HG03439 (cell line): Measurements from ENCODE around the gene ZMYND19.
"Not testable (repeated sequence)": the region's sequence is repeated elsewhere in the genome, so short reads cannot be mapped to it uniquely, and the experiment has no call there.

Source experiments
- ATAC-seq: cut with Tn5 transposase; IDR thresholded peaks from one replicate; pipeline ENCODE4 v1.9.1; 2021; ENCODE audit warnings: mild to moderate bottlenecking, moderate library complexity; ENCODE audit not compliant: unreplicated experiment

ZMYND19 gene

DNA sequence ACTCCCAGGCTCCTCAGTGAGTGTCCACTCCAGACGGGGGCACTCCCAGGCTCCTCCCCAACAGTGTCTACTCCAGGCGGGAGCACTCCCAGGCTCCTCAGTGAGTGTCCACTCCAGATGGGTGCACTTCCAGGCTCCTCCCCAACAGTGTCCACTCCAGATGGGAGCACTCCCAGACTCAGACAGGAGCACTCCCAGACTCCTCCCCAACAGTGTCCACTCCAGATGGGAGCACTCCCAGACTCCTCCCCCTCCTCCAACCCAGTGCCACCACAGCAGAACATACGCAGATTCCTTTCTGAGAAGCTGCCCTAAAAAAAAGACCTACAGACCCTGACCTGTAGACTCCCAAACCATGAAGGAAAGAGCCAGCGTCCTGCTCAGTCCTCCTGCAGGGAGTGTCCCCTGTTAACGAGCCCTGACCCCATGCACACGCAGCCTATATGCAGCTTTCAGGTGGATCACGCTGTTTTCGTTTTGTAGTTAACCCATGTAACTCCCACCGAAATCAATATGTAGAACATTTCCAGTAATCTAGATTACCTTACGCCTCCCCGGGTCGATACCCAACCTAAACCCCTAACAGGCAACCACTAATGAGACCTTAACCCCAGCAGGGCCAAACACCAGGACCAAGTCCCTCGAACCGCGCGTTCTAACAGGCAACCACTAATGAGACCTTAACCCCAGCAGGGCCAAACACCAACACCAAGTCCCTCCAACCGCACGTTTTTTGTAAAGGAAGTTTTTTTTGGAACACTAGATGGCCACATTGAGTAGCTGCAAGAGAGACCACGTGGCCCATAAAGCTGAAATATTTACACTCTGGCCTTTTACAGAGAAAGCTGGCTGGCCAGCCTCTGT is 55.8 kb downstream of the ZMYND19 start:
- no peak for ATAC-seq

DNA sequence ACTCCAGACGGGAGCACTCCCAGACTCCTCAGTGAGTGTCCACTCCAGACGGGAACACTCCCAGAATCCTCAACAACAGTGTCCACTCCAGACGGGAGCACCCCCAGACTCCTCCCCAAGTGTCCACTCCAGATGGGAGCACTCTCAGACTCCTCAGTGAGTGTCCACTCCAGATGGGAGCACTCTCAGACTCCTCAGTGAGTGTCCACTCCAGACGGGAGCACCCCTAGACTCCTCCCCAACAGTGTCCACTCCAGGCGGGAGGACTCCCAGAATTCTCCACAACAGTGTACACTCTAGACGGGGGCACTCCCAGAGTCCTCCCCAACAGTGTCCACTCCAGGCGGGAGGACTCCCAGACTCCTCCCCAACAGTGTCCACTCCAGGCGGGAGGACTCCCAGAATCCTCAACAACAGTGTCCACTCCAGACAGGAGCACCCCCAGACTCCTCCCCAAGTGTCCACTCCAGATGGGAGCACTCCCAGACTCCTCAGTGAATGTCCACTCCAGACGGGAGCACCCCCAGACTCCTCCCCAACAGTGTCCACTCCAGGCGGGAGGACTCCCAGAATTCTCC is 57.3 kb downstream of the ZMYND19 start:
- not testable (repeated sequence) for ATAC-seq
